Motor neuron (in vitro differentiated cells): ENCODE measurements around the gene SPACA9. TPM values are rescaled to one million over a fixed set of nuclear protein-coding genes. Genes with fewer than 3 reads are reported as not detected.

ENCODE experiments used
- ATAC-seq, 8 experiments: fragments of 200-7000 bp; cut with Tn5 transposase; replicated peaks in 6 of 8; 2 replicates each; pipeline ENCODE4 v1.8.0; 2021; ENCODE audit warnings: mild to moderate bottlenecking in 8 of 8, moderate library complexity in 8 of 8
- H3K27ac ChIP-seq, 2 donors: fragments of 250-450 bp; sonication (Bioruptor Pico); 2 replicates each; pipeline ENCODE4 v1.9.0; 2021; ENCODE audit warnings: antibody characterized with exemption in 2 of 2, mild to moderate bottlenecking in 2 of 2, moderate library complexity in 1 of 2
- H3K4me1 ChIP-seq, 2 donors: fragments of 250-450 bp; sonication (Bioruptor Pico); replicated peaks in 1 of 2; 2 replicates each; pipeline ENCODE4 v1.6.1; 2021; ENCODE audit warnings: antibody characterized with exemption in 2 of 2, mild to moderate bottlenecking in 2 of 2, moderate library complexity in 1 of 2
- H3K4me3 ChIP-seq, 5 donors: fragments of 250-450 bp; sonication (Bioruptor Pico); 2 replicates each; pipeline ENCODE4 v1.9.0; 2021; ENCODE audit warnings: antibody characterized with exemption in 5 of 5, mild to moderate bottlenecking in 5 of 5, moderate library complexity in 4 of 5
- WGBS, 10 experiments: fragments of 450-650 bp; shearing (Covaris generic); methylation state at CpG; one replicate each; pipeline ENCODE4 v1.0.0; 2022; 5-methylcytosine and 5-hydroxymethylcytosine counted together
- in situ Hi-C, 9 experiments: fragments of 400-800 bp; cut with MboI; loops; one replicate each; pipeline ENCODE4 v1.15.0; 2021; ENCODE audit warnings: low sequenced_read_pairs in 9 of 9, low pct_unique_long_range_greater_than_20kb in 2 of 9; ENCODE audit not compliant: unreplicated experiment in 9 of 9
- total RNA-seq, 8 experiments: library from RNA; unstranded; fragments of 300-600 nt; gene quantifications; 2 replicates each; pipeline versions ENCODE4 v1.2.3 to v1.2.4, GENCODE V29; 2022

Gene SPACA9
- total RNA-seq, 8 experiments from 2014 or later, result 5.0 to 18.7 (median 6.5) TPM

GRCh38 chr9:132903574-132904492 is 25.1 kb downstream of the SPACA9 start:
- H3K4me3 ChIP-seq, result no peak overlapping the region
- ATAC-seq, result peak in 3 of 8 experiments; percentile 24 to 77 (median 30)
- WGBS, 10 experiments, result 62 to 100% (median 83%) methylated on average over 1 to 10 of the region's 13 CpGs
- no peak overlapping the region for H3K27ac ChIP-seq
- no peaks in the 10 kb centered on the region for H3K4me1 ChIP-seq
- in situ Hi-C loops, result no loop called here

- Histone ChIP-seq H3K4me1 (no peaks in the 10 kb centered on the region), H3K27ac (no peak overlapping the region), H3K4me3 (no peak overlapping the region)
- WGBS, 10 experiments, result 83 to 100% (median 95%) methylated on average over 1 to 12 of the region's 12 CpGs; no CpG with 5 or more reads in 3 of the 10 experiments
- in situ Hi-C loops, result no loop called here
- ATAC-seq, result no peak
Observed at GRCh38 chr9:132905726-132906125, 27.0 kb downstream of the SPACA9 start.

- H3K4me1 ChIP-seq, result no peaks in the 10 kb centered on the region
- in situ Hi-C loops, result no loop called here
- no peak for ATAC-seq
- H3K4me3 ChIP-seq, result no peak overlapping the region
- no peak overlapping the region for H3K27ac ChIP-seq
- WGBS, 10 experiments, result 80 to 96% (median 92%) methylated on average over 1 to 7 of the region's 7 CpGs
Observed at GRCh38 chr9:132908635-132909034, 29.9 kb downstream of the SPACA9 start.

- 40 to 100% (median 81%) methylated on average over 1 to 2 of the region's 2 CpGs; no CpG with 5 or more reads in 1 of the 10 experiments for WGBS, 10 experiments
Observed at GRCh38 chr9:132909311-132909710, 30.6 kb downstream of the SPACA9 start.

GRCh38 chr9:132910376-132910775 is 31.7 kb downstream of the SPACA9 start:
- no peak for ATAC-seq
- WGBS, 10 experiments, result 86 to 100% (median 93%) methylated on average over 1 to 6 of the region's 6 CpGs; no CpG with 5 or more reads in 2 of the 10 experiments
- Histone ChIP-seq H3K4me3 (no peak overlapping the region), H3K27ac (no peak overlapping the region), H3K4me1 (no peaks in the 10 kb centered on the region)
- in situ Hi-C loops, result no loop called here

More at GRCh38 chr9:132909311-132909710, 30.6 kb downstream of the SPACA9 start:
- in situ Hi-C loops, result no loop called here
- no peak for ATAC-seq
- no peak overlapping the region for H3K4me3 ChIP-seq
- H3K27ac ChIP-seq, result no peak overlapping the region
- H3K4me1 ChIP-seq, result no peaks in the 10 kb centered on the region

- no peak for ATAC-seq
- WGBS, 10 experiments, result 92 to 100% (median 96%) methylated on average over 1 to 4 of the region's 4 CpGs; no CpG with 5 or more reads in 2 of the 10 experiments
- no peak overlapping the region for H3K4me3 ChIP-seq
- in situ Hi-C loops, result no loop called here
- H3K27ac ChIP-seq, result no peak overlapping the region
- no peaks in the 10 kb centered on the region for H3K4me1 ChIP-seq
Observed at GRCh38 chr9:132912131-132912530, 33.4 kb downstream of the SPACA9 start.

- Histone ChIP-seq H3K4me3 (no peak overlapping the region), H3K4me1 (no peaks in the 10 kb centered on the region), H3K27ac (no peak overlapping the region)
- 90 to 100% (median 99%) methylated on average over 1 to 5 of the region's 6 CpGs; no CpG with 5 or more reads in 2 of the 10 experiments for WGBS, 10 experiments
- no peak for ATAC-seq
- in situ Hi-C loops, result no loop called here
Observed at GRCh38 chr9:132914924-132915323, 36.2 kb downstream of the SPACA9 start.

- Histone ChIP-seq H3K4me3 (no peak overlapping the region), H3K27ac (no peak overlapping the region), H3K4me1 (no peaks in the 10 kb centered on the region)
- ATAC-seq, result no peak
- in situ Hi-C loops, result no loop called here
- 59 to 100% (median 94%) methylated on average over 2 to 7 of the region's 7 CpGs; no CpG with 5 or more reads in 1 of the 10 experiments for WGBS, 10 experiments
Observed at GRCh38 chr9:132919614-132920268, 41.0 kb downstream of the SPACA9 start.

- 63 to 100% (median 91%) methylated on average over 1 to 5 of the region's 9 CpGs; no CpG with 5 or more reads in 2 of the 10 experiments for WGBS, 10 experiments
- in situ Hi-C loops, result no loop called here
- no peak overlapping the region for H3K27ac ChIP-seq
- no peak overlapping the region for H3K4me3 ChIP-seq
- no peaks in the 10 kb centered on the region for H3K4me1 ChIP-seq
- no peak for ATAC-seq
Observed at GRCh38 chr9:132923346-132923902, 44.7 kb downstream of the SPACA9 start.

GRCh38 chr9:132927704-132928103 is 49.0 kb downstream of the SPACA9 start:
- 33 to 100% (median 83%) methylated on average over 1 to 7 of the region's 7 CpGs for WGBS, 10 experiments
- in situ Hi-C loops, result no loop called here
- ATAC-seq, result no peak
- no peaks in the 10 kb centered on the region for H3K4me1 ChIP-seq
- H3K4me3 ChIP-seq, result no peak overlapping the region
- no peak overlapping the region for H3K27ac ChIP-seq

- no peaks in the 10 kb centered on the region for H3K4me1 ChIP-seq
- no peak for ATAC-seq
- 93 to 100% (median 96%) methylated on average over 1 to 9 of the region's 9 CpGs for WGBS, 10 experiments
- in situ Hi-C loops, result no loop called here
- no peak overlapping the region for H3K27ac ChIP-seq
- no peak overlapping the region for H3K4me3 ChIP-seq
Observed at GRCh38 chr9:132931178-132931735, 52.6 kb downstream of the SPACA9 start.

GRCh38 chr9:132935026-132935425 is 56.3 kb downstream of the SPACA9 start:
- in situ Hi-C loops, result no loop called here
- WGBS, 10 experiments, result 29 to 100% (median 85%) methylated on average over 2 to 6 of the region's 6 CpGs; no CpG with 5 or more reads in 3 of the 10 experiments

GRCh38 chr9:132937463-132937901 is 58.8 kb downstream of the SPACA9 start:
- no peak for ATAC-seq
- Histone ChIP-seq H3K27ac (no peak overlapping the region), H3K4me1 (no peaks in the 10 kb centered on the region), H3K4me3 (no peak overlapping the region)
- in situ Hi-C loops, result no loop called here
- WGBS, 10 experiments, result 82 to 100% (median 95%) methylated on average over 2 to 5 of the region's 7 CpGs; no CpG with 5 or more reads in 4 of the 10 experiments

More at GRCh38 chr9:132935026-132935425, 56.3 kb downstream of the SPACA9 start:
- H3K27ac ChIP-seq, result no peak overlapping the region
- H3K4me3 ChIP-seq, result no peak overlapping the region
- ATAC-seq, result no peak
- H3K4me1 ChIP-seq, result no peaks in the 10 kb centered on the region
